Measurements from ENCODE around the gene CALHM4.

GRCh38 chr6:116568111-116568510 lies 14.6 kb downstream of the CALHM4 start:
- no peak for TF ChIP-seq CTCF (IDR thresholded peaks at IDR 0.05)
- TF ChIP-seq POLR2A (IDR thresholded peaks at IDR 0.05), result no peak

All from right lobe of liver (tissue), 4 donors.